Measurements from ENCODE around the gene KIAA0513. TPM values are rescaled to one million over a fixed set of nuclear protein-coding genes. Genes with fewer than 3 reads are reported as not detected.

KIAA0513 gene
- total and polyA plus RNA-seq, 10 of the 15 experiments (the other 5 are each of a cell fraction or from before 2014, with no cell fraction given) = 0.14 to 5.8 (median 2.0) TPM

- ChIA-PET POLR2A (no interaction called here), SMC1A (ENCODE audit: uncharacterized antibody, unreplicated experiment) (interaction anchor here (1.2 kb wide), 1 partner anchor 133 kb away, joined by 3 read pairs; no protein-coding TSS in a partner anchor), RAD21 (ENCODE audit: unreplicated experiment) (interaction anchor here (0.6 to 1.5 kb wide), 3 partner anchors 62 to 359 kb away, joined by 3 read pairs; no protein-coding TSS in a partner anchor), CTCF (interaction anchor here (1.0 to 4.2 kb wide), 7 partner anchors 8 to 317 kb away, joined by 3 to 26 read pairs (median 7); no protein-coding TSS in a partner anchor)
- ATAC-seq (peak; percentile 53), DNase-seq (ENCODE audit: low read depth, low spot score) (no peak), FAIRE-seq (no peak)
- Histone ChIP-seq H2AFZ (ENCODE audit: control insufficient read depth, low read depth, low read length) (no peak within 1 kb of the TSS), H3K9ac (ENCODE audit: control insufficient read depth, insufficient read depth, low read length) (no peak within 1 kb of the TSS), H3K4me2 (ENCODE audit: control insufficient read depth, insufficient read depth) (no peak within 1 kb of the TSS), H3K36me3 (ENCODE audit: control insufficient read depth in 2 of 2, insufficient read depth in 2 of 2, low read length in 1 of 2) (no peaks in the 10 kb centered on the region), H3K27ac (ENCODE audit: control insufficient read depth, insufficient read depth) (no peak within 1 kb of the TSS), H3K9me3 (replicated peaks; ENCODE audit: control insufficient read depth, insufficient read depth, low read length) (no peaks in the 10 kb centered on the region), H3K4me3 (no peak within 1 kb of the TSS), H3K79me2 (ENCODE audit: control insufficient read depth, insufficient read depth, low read length) (no peaks in the 10 kb centered on the region), H3K27me3 (replicated peaks in 1 of 2; ENCODE audit: control insufficient read depth in 2 of 2, insufficient read depth in 2 of 2, low read length in 1 of 2) (no peaks in the 10 kb centered on the region), H3K4me1 (ENCODE audit: control insufficient read depth, insufficient read depth, low read length) (peaks cover 2% of the 10 kb centered on the region; the same call in 1 of the 2 replicates), H4K20me1 (ENCODE audit: control insufficient read depth, insufficient read depth) (no peaks in the 10 kb centered on the region)
- BruUV-seq (replicated peaks) = no TSS peak
- intact Hi-C loops (cut with micrococcal nuclease; ENCODE audit: unreplicated experiment) (loop anchor here (10.0 kb wide), 2 partner anchors 162 to 222 kb away; no protein-coding TSS in a partner anchor), in situ Hi-C loops (cut with MboI) (no loop called here)
- TF ChIP-seq, protein P1, sequence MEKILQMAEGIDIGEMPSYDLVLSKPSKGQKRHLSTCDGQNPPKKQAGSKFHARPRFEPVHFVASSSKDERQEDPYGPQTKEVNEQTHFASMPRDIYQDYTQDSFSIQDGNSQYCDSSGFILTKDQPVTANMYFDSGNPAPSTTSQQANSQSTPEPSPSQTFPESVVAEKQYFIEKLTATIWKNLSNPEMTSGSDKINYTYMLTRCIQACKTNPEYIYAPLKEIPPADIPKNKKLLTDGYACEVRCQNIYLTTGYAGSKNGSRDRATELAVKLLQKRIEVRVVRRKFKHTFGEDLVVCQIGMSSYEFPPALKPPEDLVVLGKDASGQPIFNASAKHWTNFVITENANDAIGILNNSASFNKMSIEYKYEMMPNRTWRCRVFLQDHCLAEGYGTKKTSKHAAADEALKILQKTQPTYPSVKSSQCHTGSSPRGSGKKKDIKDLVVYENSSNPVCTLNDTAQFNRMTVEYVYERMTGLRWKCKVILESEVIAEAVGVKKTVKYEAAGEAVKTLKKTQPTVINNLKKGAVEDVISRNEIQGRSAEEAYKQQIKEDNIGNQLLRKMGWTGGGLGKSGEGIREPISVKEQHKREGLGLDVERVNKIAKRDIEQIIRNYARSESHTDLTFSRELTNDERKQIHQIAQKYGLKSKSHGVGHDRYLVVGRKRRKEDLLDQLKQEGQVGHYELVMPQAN (conservative IDR thresholded peaks at IDR 0.05) = no peak
- TF ChIP-seq NFYB (IDR thresholded peaks at IDR 0.05; ENCODE audit: insufficient read depth, low read depth, low read length) (no peak), BHLHE40 (IDR thresholded peaks at IDR 0.05; ENCODE audit: borderline replicate concordance in 1 of 2, low read depth in 2 of 2, low read length in 1 of 2) (no peak), ATF3 (IDR thresholded peaks at IDR 0.05; ENCODE audit: borderline replicate concordance, extremely low read depth, low read depth, low read length) (no peak), ESRRA (IDR thresholded peaks at IDR 0.05; ENCODE audit: low read length) (no peak)
- WGBS (ENCODE audit: insufficient coverage, insufficient replicate concordance, low lambda C conversion rate, missing lambda C conversion rate) = 22% methylated on average over 12 of the region's 15 CpGs
These were observed 84.8 kb downstream of the KIAA0513 start, which contains the start of gene CIBAR2 for GRCh38 chr16:85112364-85112763. Gene CIBAR2 (minus strand): TSS chr16:85112472. CDS start chr16:85112352, 120 bp downstream.

Measured in GM12878 (cell line).